ENCODE data around the gene ATP6V1B1.

Gene ATP6V1B1

GRCh38 chr2:70927138-70927537 is 8.6 kb upstream of the ATP6V1B1 start:
- H3K4me3 ChIP-seq (replicated peaks in 1 of 2; ENCODE audit: low read depth in 2 of 2, low read length in 2 of 2): no peak overlapping the region

DNA sequence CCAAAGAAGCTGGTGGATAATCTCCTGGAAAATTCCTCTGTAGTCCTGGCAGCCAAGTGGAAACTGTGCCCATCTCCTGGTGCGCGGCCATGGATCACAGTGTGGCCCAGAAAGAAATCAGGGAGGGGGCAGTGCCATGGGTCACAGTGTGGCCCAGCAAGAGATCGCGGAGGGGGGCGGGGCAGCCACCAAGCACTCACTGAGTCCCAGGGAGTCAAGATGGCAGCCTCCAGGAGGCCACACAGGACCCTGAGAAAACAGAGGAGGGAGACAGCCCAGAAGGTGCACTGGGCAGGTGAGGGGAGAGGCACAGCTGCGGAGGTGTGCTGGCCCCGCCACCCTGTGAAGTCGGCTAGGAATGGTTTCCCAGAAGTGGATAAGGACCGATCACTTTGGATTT is 8.1 kb upstream of the ATP6V1B1 start:
- no peak for TF ChIP-seq CTCF (IDR thresholded peaks at IDR 0.05; ENCODE audit: low read depth, low read length)
- H3K4me3 ChIP-seq (replicated peaks in 1 of 2; ENCODE audit: low read depth in 2 of 2, low read length in 2 of 2): no peak overlapping the region
- no peak for DNase-seq (ENCODE audit: low read depth in 2 of 2)

More at GRCh38 chr2:70927138-70927537, 8.6 kb upstream of the ATP6V1B1 start:
- DNase-seq (ENCODE audit: low read depth in 2 of 2): no peak
- no peak for TF ChIP-seq CTCF (IDR thresholded peaks at IDR 0.05; ENCODE audit: low read depth, low read length)

GRCh38 chr2:70928366-70928765 is 7.3 kb upstream of the ATP6V1B1 start:
- no peak for DNase-seq (ENCODE audit: low read depth in 2 of 2)
- H3K4me3 ChIP-seq (replicated peaks in 1 of 2; ENCODE audit: low read depth in 2 of 2, low read length in 2 of 2): no peak overlapping the region
- TF ChIP-seq CTCF (IDR thresholded peaks at IDR 0.05; ENCODE audit: low read depth, low read length): no peak

- H3K4me3 ChIP-seq (replicated peaks in 1 of 2; ENCODE audit: low read depth in 2 of 2, low read length in 2 of 2): no peak overlapping the region
- DNase-seq (ENCODE audit: low read depth in 2 of 2): no peak
- TF ChIP-seq CTCF (IDR thresholded peaks at IDR 0.05; ENCODE audit: low read depth, low read length): no peak
These were observed 5.0 kb upstream of the ATP6V1B1 start for GRCh38 chr2:70930371-70931329.

DNA sequence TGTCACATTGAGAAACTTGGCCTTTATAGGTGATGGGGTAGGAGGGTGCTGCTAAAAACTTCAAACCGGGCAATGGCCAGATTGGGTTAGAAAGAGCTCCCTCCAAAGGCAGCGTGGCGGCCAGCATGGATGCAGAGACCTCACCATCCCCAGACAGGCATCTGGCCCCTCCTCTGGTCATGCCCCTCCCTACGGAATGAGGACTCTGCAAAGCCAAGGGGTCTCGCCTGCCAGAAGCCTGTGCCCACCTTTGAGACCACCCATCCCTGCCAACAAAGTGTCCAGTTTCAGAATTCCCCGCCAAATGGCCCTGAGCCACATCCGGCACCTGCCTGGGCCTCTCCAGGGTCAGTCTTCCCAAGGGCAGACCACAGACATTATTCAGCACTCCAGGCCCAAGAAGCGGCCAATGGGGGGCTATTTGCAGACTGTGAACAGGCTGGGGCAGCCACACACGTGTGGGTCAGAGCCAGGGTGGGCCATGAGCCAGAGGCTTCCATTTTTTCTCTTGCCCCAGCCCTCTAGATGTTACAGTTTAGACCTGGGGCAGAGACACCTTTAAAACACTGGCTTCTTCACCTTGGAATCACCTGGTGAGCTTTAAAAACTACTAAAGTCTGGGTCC is 4.2 kb upstream of the ATP6V1B1 start:
- no peak overlapping the region for H3K4me3 ChIP-seq (replicated peaks in 1 of 2; ENCODE audit: low read depth in 2 of 2, low read length in 2 of 2)
- no peak for DNase-seq (ENCODE audit: low read depth in 2 of 2)
- no peak for TF ChIP-seq CTCF (IDR thresholded peaks at IDR 0.05; ENCODE audit: low read depth, low read length)

DNA sequence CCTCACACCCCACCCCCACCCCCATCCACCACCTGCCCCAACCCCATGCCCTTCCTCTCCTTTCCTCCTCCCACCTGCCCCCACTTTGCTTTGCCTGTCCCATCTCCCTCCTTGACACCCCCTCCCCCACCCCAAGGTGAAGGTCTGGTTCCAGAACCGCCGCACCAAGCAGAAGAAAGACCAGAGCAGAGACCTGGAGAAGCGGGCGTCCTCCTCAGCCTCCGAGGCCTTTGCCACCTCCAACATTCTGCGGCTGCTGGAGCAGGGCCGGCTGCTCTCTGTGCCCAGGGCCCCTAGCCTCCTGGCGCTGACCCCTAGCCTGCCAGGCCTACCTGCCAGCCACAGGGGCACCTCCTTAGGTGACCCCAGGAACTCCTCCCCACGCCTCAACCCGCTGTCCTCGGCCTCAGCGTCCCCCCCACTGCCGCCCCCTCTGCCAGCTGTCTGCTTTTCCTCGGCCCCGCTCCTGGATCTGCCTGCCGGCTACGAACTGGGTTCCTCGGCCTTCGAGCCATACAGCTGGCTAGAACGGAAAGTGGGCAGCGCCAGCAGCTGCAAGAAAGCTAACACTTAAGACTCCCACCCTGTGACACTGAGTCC is 3.0 kb upstream of the ATP6V1B1 start:
- no peak for TF ChIP-seq CTCF (IDR thresholded peaks at IDR 0.05; ENCODE audit: low read depth, low read length)
- no peak overlapping the region for H3K4me3 ChIP-seq (replicated peaks in 1 of 2; ENCODE audit: low read depth in 2 of 2, low read length in 2 of 2)
- no peak for DNase-seq (ENCODE audit: low read depth in 2 of 2)

Measured in cardiac fibroblast (primary cell).